Glutamatergic neuron (in vitro differentiated cells): ENCODE data around the gene TMC1. TPM values are rescaled to one million over a fixed set of nuclear protein-coding genes. Genes with fewer than 3 reads are reported as not detected.

Experiments
- DNase-seq: peaks from one replicate; pipeline ENCODE4 v3.0.0; 2022
- H3K27ac Mint-ChIP-seq: one replicate; pipeline ENCODE4 v1.8.0; 2020; ENCODE audit warnings: mild to moderate bottlenecking, mixed read lengths, inconsistent platforms; ENCODE audit not compliant: unreplicated experiment
- H3K27me3 Mint-ChIP-seq: one replicate; pipeline ENCODE4 v1.8.0; 2020; ENCODE audit warnings: mild to moderate bottlenecking, moderate library complexity, mixed read lengths, inconsistent platforms; ENCODE audit not compliant: unreplicated experiment
- H3K36me3 Mint-ChIP-seq: one replicate; pipeline ENCODE4 v1.8.0; 2020; ENCODE audit warnings: mild to moderate bottlenecking, mixed read lengths, inconsistent platforms; ENCODE audit not compliant: unreplicated experiment
- H3K4me1 Mint-ChIP-seq: one replicate; pipeline ENCODE4 v1.8.0; 2020; ENCODE audit warnings: mild to moderate bottlenecking, low read depth, mixed read lengths, inconsistent platforms; ENCODE audit not compliant: unreplicated experiment
- H3K4me3 Mint-ChIP-seq: one replicate; pipeline ENCODE4 v1.8.0; 2020; ENCODE audit warnings: mild to moderate bottlenecking, mixed read lengths, inconsistent platforms; ENCODE audit not compliant: unreplicated experiment
- H3K9me3 Mint-ChIP-seq: one replicate; pipeline ENCODE4 v1.8.0; 2020; ENCODE audit warnings: mild to moderate bottlenecking, moderate library complexity, mixed read lengths, inconsistent platforms; ENCODE audit not compliant: unreplicated experiment
- CTCF ChIP-seq: fragments of 200-600 bp; sonication (generic); IDR thresholded peaks from one replicate; pipeline ENCODE4 v1.5.0; 2021; ENCODE audit not compliant: partially characterized antibody, unreplicated experiment
- total RNA-seq: library from RNA; stranded (reverse); fragmentation: NEBNext Ultra II Directional; extraction: Animal tissue kit (Norgen Biotek cat#: 25700); gene quantifications from one replicate; pipeline ENCODE4 v1.2.1, GENCODE V29; 2021; ENCODE audit not compliant: unreplicated experiment

TMC1 gene
- total RNA-seq, 1 donor from 2014 or later: not detected

GRCh38 chr9:72586388-72587130 lies 65.2 kb downstream of the TMC1 start:
- no peak overlapping the region for H3K27ac Mint-ChIP-seq

GRCh38 chr9:72588336-72588735 lies 66.9 kb downstream of the TMC1 start:
- no peak overlapping the region for H3K4me3 Mint-ChIP-seq

More at GRCh38 chr9:72586388-72587130, 65.2 kb downstream of the TMC1 start:
- TF ChIP-seq CTCF: no peak
- DNase-seq: no peak
- Mint-ChIP-seq H3K36me3 (no peaks in the 10 kb centered on the region), H3K4me1 (peaks cover 7% of the 10 kb centered on the region), H3K27me3 (peaks cover 1% of the 10 kb centered on the region), H3K9me3 (peaks cover 3% of the 10 kb centered on the region), H3K4me3 (no peak overlapping the region)

GRCh38 chr9:72589667-72590521 lies 68.5 kb downstream of the TMC1 start:
- DNase-seq: no peak
- Mint-ChIP-seq H3K27ac (peak overlapping the region; percentile 87), H3K36me3 (no peaks in the 10 kb centered on the region), H3K27me3 (peaks cover 1% of the 10 kb centered on the region), H3K4me1 (peaks cover 7% of the 10 kb centered on the region), H3K4me3 (no peak overlapping the region), H3K9me3 (peaks cover 3% of the 10 kb centered on the region)
- TF ChIP-seq CTCF: no peak

More at GRCh38 chr9:72588336-72588735, 66.9 kb downstream of the TMC1 start:
- Mint-ChIP-seq H3K27me3 (peaks cover 1% of the 10 kb centered on the region), H3K36me3 (no peaks in the 10 kb centered on the region), H3K27ac (no peak overlapping the region), H3K9me3 (peaks cover 3% of the 10 kb centered on the region), H3K4me1 (peaks cover 7% of the 10 kb centered on the region)
- no peak for TF ChIP-seq CTCF
- DNase-seq: no peak

GRCh38 chr9:72590824-72591223 lies 69.4 kb downstream of the TMC1 start:
- Mint-ChIP-seq H3K27ac (no peak overlapping the region), H3K4me1 (peaks cover 7% of the 10 kb centered on the region), H3K27me3 (peaks cover 1% of the 10 kb centered on the region), H3K4me3 (no peak overlapping the region), H3K9me3 (peaks cover 3% of the 10 kb centered on the region), H3K36me3 (no peaks in the 10 kb centered on the region)
- no peak for TF ChIP-seq CTCF
- DNase-seq: no peak
